ENCODE data around the gene SULF2. TPM values are rescaled to one million over a fixed set of nuclear protein-coding genes. Genes with fewer than 3 reads are reported as not detected.

Gene SULF2
- total and polyA plus RNA-seq, 2 donors (not counting 1 experiment from before 2014, with no cell fraction given), result 1.2 to 1.7 TPM

DNA sequence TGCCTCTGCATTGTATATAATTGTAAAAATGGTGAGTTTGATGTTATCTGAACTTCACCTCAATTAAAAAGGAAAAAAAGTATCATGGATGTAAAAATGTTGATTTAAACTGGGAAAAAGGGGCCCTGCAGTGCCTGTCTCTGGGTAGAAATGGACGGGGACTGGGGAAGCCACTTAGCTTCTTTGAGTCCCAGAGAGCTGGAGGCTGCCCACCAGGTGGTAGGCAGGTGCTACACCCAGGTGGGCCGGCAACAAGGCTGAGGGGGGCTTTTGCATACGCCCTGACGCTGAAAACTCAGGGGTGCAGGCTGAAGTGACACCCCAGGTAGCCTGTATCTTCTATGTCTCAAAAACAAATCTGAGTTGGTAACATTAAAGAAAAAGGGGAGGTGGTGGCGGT is 118.2 kb downstream of the SULF2 start:
- H3K9me3 Mint-ChIP-seq (ENCODE audit: insufficient read depth), result no peaks in the 10 kb centered on the region
- DNase-seq (no peak), ATAC-seq (ENCODE audit: low read depth) (no peak)
- peaks cover 18% of the 10 kb centered on the region for H4K20me1 ChIP-seq (ENCODE audit: control insufficient read depth, insufficient read depth, low read length, poor library complexity, severe bottlenecking)
- H3K4me2 ChIP-seq (replicated peaks; ENCODE audit: low read depth, low read length, poor library complexity, severe bottlenecking), result no peak overlapping the region
- H3K27ac Mint-ChIP-seq, result no peak overlapping the region
- no peak overlapping the region for H3K27ac ChIP-seq (ENCODE audit: low read length in 2 of 2)
- ChIA-PET CTCF (interaction anchor here (0.7 to 7.6 kb wide), 2 partner anchors 54 to 955 kb away, joined by 3 to 103 read pairs; no protein-coding TSS in a partner anchor), POLR2A (no interaction called here)
- peaks cover 0 to 6% of the 10 kb centered on the region in 2 experiments for H3K36me3 ChIP-seq (replicated peaks in 1 of 2; ENCODE audit: control extremely low read depth in 1 of 2, control insufficient read depth in 1 of 2, extremely low read depth in 1 of 2, insufficient read depth in 2 of 2, low read length in 1 of 2)
- H3K9ac ChIP-seq (ENCODE audit: low read length), result no peak overlapping the region
- H3K9me3 ChIP-seq (ENCODE audit: control extremely low read depth in 1 of 3, control insufficient read depth in 2 of 3, insufficient read depth in 1 of 3, low read length in 2 of 3), result no peaks in the 10 kb centered on the region
- TF ChIP-seq, protein P1, sequence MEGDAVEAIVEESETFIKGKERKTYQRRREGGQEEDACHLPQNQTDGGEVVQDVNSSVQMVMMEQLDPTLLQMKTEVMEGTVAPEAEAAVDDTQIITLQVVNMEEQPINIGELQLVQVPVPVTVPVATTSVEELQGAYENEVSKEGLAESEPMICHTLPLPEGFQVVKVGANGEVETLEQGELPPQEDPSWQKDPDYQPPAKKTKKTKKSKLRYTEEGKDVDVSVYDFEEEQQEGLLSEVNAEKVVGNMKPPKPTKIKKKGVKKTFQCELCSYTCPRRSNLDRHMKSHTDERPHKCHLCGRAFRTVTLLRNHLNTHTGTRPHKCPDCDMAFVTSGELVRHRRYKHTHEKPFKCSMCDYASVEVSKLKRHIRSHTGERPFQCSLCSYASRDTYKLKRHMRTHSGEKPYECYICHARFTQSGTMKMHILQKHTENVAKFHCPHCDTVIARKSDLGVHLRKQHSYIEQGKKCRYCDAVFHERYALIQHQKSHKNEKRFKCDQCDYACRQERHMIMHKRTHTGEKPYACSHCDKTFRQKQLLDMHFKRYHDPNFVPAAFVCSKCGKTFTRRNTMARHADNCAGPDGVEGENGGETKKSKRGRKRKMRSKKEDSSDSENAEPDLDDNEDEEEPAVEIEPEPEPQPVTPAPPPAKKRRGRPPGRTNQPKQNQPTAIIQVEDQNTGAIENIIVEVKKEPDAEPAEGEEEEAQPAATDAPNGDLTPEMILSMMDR (IDR thresholded peaks at IDR 0.05), result no peak
- no peak for TF ChIP-seq EZH2 (IDR thresholded peaks at IDR 0.05; ENCODE audit: borderline replicate concordance, insufficient read depth, low read depth, low read length, poor library complexity, severe bottlenecking)
- intact Hi-C loops (cut with micrococcal nuclease), result no loop called here
- peaks cover 0 to 7% of the 10 kb centered on the region in 2 donors for H3K4me1 ChIP-seq (ENCODE audit: control insufficient read depth in 2 of 2, insufficient read depth in 2 of 2, low read length in 2 of 2)
- H2AFZ ChIP-seq (ENCODE audit: insufficient read depth, low read depth, low read length, poor library complexity, severe bottlenecking), result no peak overlapping the region
- no peaks in the 10 kb centered on the region for H3K79me2 ChIP-seq (ENCODE audit: control insufficient read depth, insufficient read depth, low read length)
- 94% methylated on average over 4 of the region's 5 CpGs for WGBS (ENCODE audit: insufficient coverage)
- H3K4me3 Mint-ChIP-seq, result no peak overlapping the region
- H3K4me3 ChIP-seq (ENCODE audit: control extremely low read depth in 1 of 5, extremely low read depth in 1 of 5, insufficient read depth in 1 of 5, low read depth in 2 of 5, low read length in 4 of 5), result no peak overlapping the region
- H3K4me1 Mint-ChIP-seq, result peaks cover 7% of the 10 kb centered on the region
- H3K27me3 ChIP-seq (replicated peaks in 1 of 4; ENCODE audit: control extremely low read depth in 1 of 4, control insufficient read depth in 3 of 4, insufficient read depth in 4 of 4, low read length in 3 of 4), result no peaks in the 10 kb centered on the region
- no peaks in the 10 kb centered on the region for H3K27me3 Mint-ChIP-seq

DNA sequence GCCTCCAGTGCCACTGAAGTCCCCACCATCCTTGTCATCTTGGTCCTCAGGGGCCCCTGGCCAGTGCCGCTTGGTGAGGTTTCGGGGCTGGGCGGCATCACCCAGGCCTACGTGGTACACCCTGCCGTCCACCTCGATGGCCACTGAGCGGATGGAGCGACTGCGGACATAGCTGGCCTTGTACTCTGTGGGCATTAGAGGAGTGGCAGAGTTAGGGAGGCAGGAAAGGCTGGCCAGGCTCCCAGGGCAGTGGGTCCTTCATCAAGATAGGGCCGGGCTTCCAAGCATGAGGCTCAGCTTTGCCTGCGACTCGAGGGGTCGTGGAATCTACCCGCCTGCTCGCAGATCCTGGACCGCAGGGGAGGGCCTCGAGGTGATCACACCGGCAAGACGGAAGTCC is 119.0 kb downstream of the SULF2 start:
- H3K4me2 ChIP-seq (replicated peaks; ENCODE audit: low read depth, low read length, poor library complexity, severe bottlenecking), result no peak overlapping the region
- Mint-ChIP-seq H3K27me3 (no peaks in the 10 kb centered on the region), H3K4me3 (no peak overlapping the region), H3K27ac (no peak overlapping the region), H3K4me1 (peaks cover 7% of the 10 kb centered on the region), H3K9me3 (ENCODE audit: insufficient read depth) (no peaks in the 10 kb centered on the region)
- H3K9ac ChIP-seq (ENCODE audit: low read length), result no peak overlapping the region
- peaks cover 0 to 13% of the 10 kb centered on the region in 2 experiments for H3K36me3 ChIP-seq (replicated peaks in 1 of 2; ENCODE audit: control extremely low read depth in 1 of 2, control insufficient read depth in 1 of 2, extremely low read depth in 1 of 2, insufficient read depth in 2 of 2, low read length in 1 of 2)
- intact Hi-C loops (cut with micrococcal nuclease), result no loop called here
- H3K27ac ChIP-seq (ENCODE audit: low read length in 2 of 2), result no peak overlapping the region
- no peak for TF ChIP-seq EZH2 (IDR thresholded peaks at IDR 0.05; ENCODE audit: borderline replicate concordance, insufficient read depth, low read depth, low read length, poor library complexity, severe bottlenecking)
- TF ChIP-seq, protein P1 (IDR thresholded peaks at IDR 0.05), result no peak
- WGBS (ENCODE audit: insufficient coverage), result 97% methylated on average over 19 of the region's 19 CpGs
- peaks cover 0 to 7% of the 10 kb centered on the region in 2 donors for H3K4me1 ChIP-seq (ENCODE audit: control insufficient read depth in 2 of 2, insufficient read depth in 2 of 2, low read length in 2 of 2)
- H4K20me1 ChIP-seq (ENCODE audit: control insufficient read depth, insufficient read depth, low read length, poor library complexity, severe bottlenecking), result peaks cover 18% of the 10 kb centered on the region
- H3K79me2 ChIP-seq (ENCODE audit: control insufficient read depth, insufficient read depth, low read length), result no peaks in the 10 kb centered on the region
- POLR2A ChIA-PET, result no interaction called here
- H2AFZ ChIP-seq (ENCODE audit: insufficient read depth, low read depth, low read length, poor library complexity, severe bottlenecking), result no peak overlapping the region
- no peak for DNase-seq
- no peak for ATAC-seq (ENCODE audit: low read depth)
- no peaks in the 10 kb centered on the region for H3K27me3 ChIP-seq (replicated peaks in 1 of 4; ENCODE audit: control extremely low read depth in 1 of 4, control insufficient read depth in 3 of 4, insufficient read depth in 4 of 4, low read length in 3 of 4)
- no peaks in the 10 kb centered on the region for H3K9me3 ChIP-seq (ENCODE audit: control extremely low read depth in 1 of 3, control insufficient read depth in 2 of 3, insufficient read depth in 1 of 3, low read length in 2 of 3)
- CTCF ChIA-PET, result interaction anchor here (0.7 to 7.6 kb wide), 2 partner anchors 55 to 956 kb away, joined by 3 to 103 read pairs; no protein-coding TSS in a partner anchor
- no peak overlapping the region for H3K4me3 ChIP-seq (ENCODE audit: control extremely low read depth in 1 of 5, extremely low read depth in 1 of 5, insufficient read depth in 1 of 5, low read depth in 2 of 5, low read length in 4 of 5)
